HepG2 (cell line): Measurements from ENCODE around the gene ZNF146.

Experiments
- CHD4 ChIP-seq: fragments of 200-600 bp; sonication (generic); IDR thresholded peaks from 2 replicates; pipeline ENCODE4 v1.7.0; 2017; ENCODE audit warnings: mild to moderate bottlenecking, low read length, borderline replicate concordance
- CREB1 ChIP-seq, 2 experiments: fragments of 450-650 bp in 1 of 2; IDR thresholded peaks; 2 replicates each; pipeline ENCODE4 v1.6.1; 2016 to 2017; ENCODE audit warnings: control low read depth in 1 of 2, mild to moderate bottlenecking in 1 of 2, missing compliant biosample characterization in 1 of 2, missing genetic modification characterization in 1 of 2
- HMG20A ChIP-seq: IDR thresholded peaks from 2 replicates; pipeline ENCODE4 v1.6.1; 2016; ENCODE audit warnings: borderline replicate concordance
- NR1H2 ChIP-seq: sonication (generic); formaldehyde crosslinking; IDR thresholded peaks from 2 replicates; pipeline ENCODE4 v1.8.1; 2022; ENCODE audit warnings: low read depth, missing genetic modification reagents, borderline replicate concordance
- POLR2A ChIP-seq, 2 experiments: IDR thresholded peaks; 2 replicates each; pipeline ENCODE4 v1.6.1; 2011; ENCODE audit warnings: low read depth in 2 of 2, low read length in 2 of 2, mild to moderate bottlenecking in 1 of 2, moderate library complexity in 1 of 2; ENCODE audit not compliant: insufficient read depth in 1 of 2
- SP4 ChIP-seq: sonication (generic); formaldehyde crosslinking; IDR thresholded peaks from 2 replicates; pipeline ENCODE4 v1.8.1; 2023; ENCODE audit warnings: mild to moderate bottlenecking, missing genetic modification reagents

- no peak for TF ChIP-seq HMG20A (CRISPR knock-in tag)
- no peak for TF ChIP-seq NR1H2 (CRISPR knock-in tag)
- TF ChIP-seq CREB1 (IDR thresholded peaks at IDR 0.05) = no peak
- TF ChIP-seq CREB1 (CRISPR knock-in tag; IDR thresholded peaks at IDR 0.05) = no peak
- no peak for TF ChIP-seq CHD4
- no peak for TF ChIP-seq SP4 (CRISPR knock-in tag)
- no peak for TF ChIP-seq POLR2A (IDR thresholded peaks at IDR 0.05; ENCODE audit: insufficient read depth in 1 of 2, low read depth in 2 of 2, low read length in 2 of 2)
These were observed 32.2 kb upstream of the ZNF146 start for GRCh38 chr19:36182612-36183244.
